ENCODE results near the gene ULK4. TPM values are rescaled to one million over a fixed set of nuclear protein-coding genes. Genes with fewer than 3 reads are reported as not detected.

ULK4 gene
- polyA plus RNA-seq, 1 donor from 2014 or later: 7.2 TPM

DNA sequence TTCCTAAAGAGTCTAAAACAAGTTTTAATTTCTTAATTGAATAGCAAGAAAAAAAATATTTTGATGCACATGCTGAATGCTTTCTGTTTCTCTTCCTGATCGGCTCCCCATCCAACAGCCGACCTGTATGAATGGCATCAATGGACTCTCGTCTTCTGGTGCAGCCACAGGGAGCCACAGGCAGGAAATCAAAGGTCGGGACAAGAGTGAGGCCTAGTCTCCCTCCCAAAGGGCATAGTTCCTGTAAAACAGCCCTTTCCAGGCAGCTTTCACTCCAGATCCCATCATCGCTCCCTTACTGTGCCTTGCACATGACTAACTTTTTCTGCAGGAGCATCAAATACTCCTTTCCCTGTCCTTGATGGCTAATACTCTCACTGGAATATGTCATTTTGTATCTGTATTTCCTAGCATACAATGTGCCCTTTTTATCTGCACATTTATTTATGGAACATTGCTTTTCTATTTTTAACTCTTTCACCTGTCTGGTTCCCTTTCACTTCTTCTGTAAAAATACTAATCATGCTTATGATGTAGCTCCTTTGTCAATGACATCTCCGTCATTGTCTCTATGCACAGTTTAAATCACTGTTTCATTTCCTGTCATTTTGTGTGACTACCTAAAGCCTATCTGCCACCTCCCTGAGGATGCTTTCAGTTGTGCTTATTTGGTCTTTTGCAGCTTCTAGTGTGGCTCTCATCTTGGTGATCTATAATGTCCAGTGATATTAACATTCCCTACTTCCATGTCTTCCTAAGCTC is 436.4 kb downstream of the ULK4 start:
- H3K4me2 ChIP-seq (ENCODE audit: low read length): no peak overlapping the region
- H3K9ac ChIP-seq (ENCODE audit: low read length): no peak overlapping the region
- H3K4me3 ChIP-seq (ENCODE audit: low read length): no peak overlapping the region
- H3K9me2 ChIP-seq (ENCODE audit: insufficient read depth, low read length): no peaks in the 10 kb centered on the region
- no peaks in the 10 kb centered on the region for H3K79me2 ChIP-seq (replicated peaks; ENCODE audit: insufficient read depth, low read length)
- no peaks in the 10 kb centered on the region for H3K9me3 ChIP-seq (ENCODE audit: low read length)
- H3K27me3 ChIP-seq (ENCODE audit: insufficient read depth, low read depth, low read length): no peaks in the 10 kb centered on the region
- peak overlapping the region; percentile 10 for H2AFZ ChIP-seq (ENCODE audit: low read depth, low read length)
- no peaks in the 10 kb centered on the region for H3K36me3 ChIP-seq (ENCODE audit: insufficient read depth, low read length)
- no peaks in the 10 kb centered on the region for H3F3A ChIP-seq (ENCODE audit: insufficient read depth, low read length, poor library complexity, severe bottlenecking)
- H3K27ac ChIP-seq (ENCODE audit: low read length): no peak overlapping the region
- TF ChIP-seq EP300 (conservative IDR thresholded peaks at IDR 0.05; ENCODE audit: poor library complexity, severe bottlenecking): peak; percentile 24
- TF ChIP-seq, protein P1, sequence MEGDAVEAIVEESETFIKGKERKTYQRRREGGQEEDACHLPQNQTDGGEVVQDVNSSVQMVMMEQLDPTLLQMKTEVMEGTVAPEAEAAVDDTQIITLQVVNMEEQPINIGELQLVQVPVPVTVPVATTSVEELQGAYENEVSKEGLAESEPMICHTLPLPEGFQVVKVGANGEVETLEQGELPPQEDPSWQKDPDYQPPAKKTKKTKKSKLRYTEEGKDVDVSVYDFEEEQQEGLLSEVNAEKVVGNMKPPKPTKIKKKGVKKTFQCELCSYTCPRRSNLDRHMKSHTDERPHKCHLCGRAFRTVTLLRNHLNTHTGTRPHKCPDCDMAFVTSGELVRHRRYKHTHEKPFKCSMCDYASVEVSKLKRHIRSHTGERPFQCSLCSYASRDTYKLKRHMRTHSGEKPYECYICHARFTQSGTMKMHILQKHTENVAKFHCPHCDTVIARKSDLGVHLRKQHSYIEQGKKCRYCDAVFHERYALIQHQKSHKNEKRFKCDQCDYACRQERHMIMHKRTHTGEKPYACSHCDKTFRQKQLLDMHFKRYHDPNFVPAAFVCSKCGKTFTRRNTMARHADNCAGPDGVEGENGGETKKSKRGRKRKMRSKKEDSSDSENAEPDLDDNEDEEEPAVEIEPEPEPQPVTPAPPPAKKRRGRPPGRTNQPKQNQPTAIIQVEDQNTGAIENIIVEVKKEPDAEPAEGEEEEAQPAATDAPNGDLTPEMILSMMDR (IDR thresholded peaks at IDR 0.05; ENCODE audit: poor library complexity, severe bottlenecking): no peak
- H4K20me1 ChIP-seq (ENCODE audit: insufficient read depth): no peaks in the 10 kb centered on the region

DNA sequence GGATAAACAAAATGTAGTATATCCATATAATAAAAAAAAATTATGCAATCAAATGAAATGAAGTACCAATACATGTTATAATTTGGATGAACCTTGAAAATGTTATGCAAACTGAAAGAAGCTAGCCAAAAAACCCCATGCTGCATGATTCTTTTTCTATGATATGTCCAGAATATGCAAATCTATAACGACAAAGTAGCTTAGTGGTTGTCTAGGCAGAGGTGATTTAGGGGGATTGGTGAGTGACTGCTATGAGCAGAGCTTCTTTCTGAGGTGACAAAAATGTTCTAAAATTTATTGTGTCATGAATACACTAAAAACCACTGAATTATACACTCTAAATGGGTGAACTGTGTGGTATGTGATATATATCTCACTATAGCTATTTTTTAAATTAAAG is 438.0 kb downstream of the ULK4 start:
- no peaks in the 10 kb centered on the region for H3K79me2 ChIP-seq (replicated peaks; ENCODE audit: insufficient read depth, low read length)
- no peaks in the 10 kb centered on the region for H3K36me3 ChIP-seq (ENCODE audit: insufficient read depth, low read length)
- no peak overlapping the region for H3K4me3 ChIP-seq (ENCODE audit: low read length)
- H3K9me3 ChIP-seq (ENCODE audit: low read length): no peaks in the 10 kb centered on the region
- H3K9ac ChIP-seq (ENCODE audit: low read length): no peak overlapping the region
- H3K9me2 ChIP-seq (ENCODE audit: insufficient read depth, low read length): no peaks in the 10 kb centered on the region
- H2AFZ ChIP-seq (ENCODE audit: low read depth, low read length): no peak overlapping the region
- H3K27me3 ChIP-seq (ENCODE audit: insufficient read depth, low read depth, low read length): no peaks in the 10 kb centered on the region
- TF ChIP-seq SMC3 (conservative IDR thresholded peaks at IDR 0.05; ENCODE audit: poor library complexity): no peak
- TF ChIP-seq, protein P2, sequence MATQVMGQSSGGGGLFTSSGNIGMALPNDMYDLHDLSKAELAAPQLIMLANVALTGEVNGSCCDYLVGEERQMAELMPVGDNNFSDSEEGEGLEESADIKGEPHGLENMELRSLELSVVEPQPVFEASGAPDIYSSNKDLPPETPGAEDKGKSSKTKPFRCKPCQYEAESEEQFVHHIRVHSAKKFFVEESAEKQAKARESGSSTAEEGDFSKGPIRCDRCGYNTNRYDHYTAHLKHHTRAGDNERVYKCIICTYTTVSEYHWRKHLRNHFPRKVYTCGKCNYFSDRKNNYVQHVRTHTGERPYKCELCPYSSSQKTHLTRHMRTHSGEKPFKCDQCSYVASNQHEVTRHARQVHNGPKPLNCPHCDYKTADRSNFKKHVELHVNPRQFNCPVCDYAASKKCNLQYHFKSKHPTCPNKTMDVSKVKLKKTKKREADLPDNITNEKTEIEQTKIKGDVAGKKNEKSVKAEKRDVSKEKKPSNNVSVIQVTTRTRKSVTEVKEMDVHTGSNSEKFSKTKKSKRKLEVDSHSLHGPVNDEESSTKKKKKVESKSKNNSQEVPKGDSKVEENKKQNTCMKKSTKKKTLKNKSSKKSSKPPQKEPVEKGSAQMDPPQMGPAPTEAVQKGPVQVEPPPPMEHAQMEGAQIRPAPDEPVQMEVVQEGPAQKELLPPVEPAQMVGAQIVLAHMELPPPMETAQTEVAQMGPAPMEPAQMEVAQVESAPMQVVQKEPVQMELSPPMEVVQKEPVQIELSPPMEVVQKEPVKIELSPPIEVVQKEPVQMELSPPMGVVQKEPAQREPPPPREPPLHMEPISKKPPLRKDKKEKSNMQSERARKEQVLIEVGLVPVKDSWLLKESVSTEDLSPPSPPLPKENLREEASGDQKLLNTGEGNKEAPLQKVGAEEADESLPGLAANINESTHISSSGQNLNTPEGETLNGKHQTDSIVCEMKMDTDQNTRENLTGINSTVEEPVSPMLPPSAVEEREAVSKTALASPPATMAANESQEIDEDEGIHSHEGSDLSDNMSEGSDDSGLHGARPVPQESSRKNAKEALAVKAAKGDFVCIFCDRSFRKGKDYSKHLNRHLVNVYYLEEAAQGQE (IDR thresholded peaks at IDR 0.05; ENCODE audit: borderline replicate concordance): no peak
- TF ChIP-seq RAD21 (conservative IDR thresholded peaks at IDR 0.05): no peak
- TF ChIP-seq TAF1 (IDR thresholded peaks at IDR 0.05; ENCODE audit: low read depth): no peak
- TF ChIP-seq EZH2 (IDR thresholded peaks at IDR 0.05; ENCODE audit: borderline replicate concordance, insufficient read depth, low read length, poor library complexity, severe bottlenecking): no peak
- TF ChIP-seq POLR2AphosphoS5 (IDR thresholded peaks at IDR 0.05): no peak
- no peak for TF ChIP-seq MXI1 (conservative IDR thresholded peaks at IDR 0.05; ENCODE audit: poor library complexity, severe bottlenecking)
- TF ChIP-seq, protein P1 (IDR thresholded peaks at IDR 0.05; ENCODE audit: poor library complexity, severe bottlenecking): no peak
- no peak overlapping the region for H3K4me2 ChIP-seq (ENCODE audit: low read length)
- no peak overlapping the region for H3K27ac ChIP-seq (ENCODE audit: low read length)
- no peaks in the 10 kb centered on the region for H3F3A ChIP-seq (ENCODE audit: insufficient read depth, low read length, poor library complexity, severe bottlenecking)
- H4K20me1 ChIP-seq (ENCODE audit: insufficient read depth): no peaks in the 10 kb centered on the region

All from neural cell (in vitro differentiated cells).